SKM-1 treated with dmso at 0.1 percent for 144 hours (cell line): Measurements from ENCODE around the gene LYZL6.
A peak's percentile ranks its signal among the peaks of the same experiment; 100 is the strongest.
"Not testable (repeated sequence)": the region's sequence is repeated elsewhere in the genome, so short reads cannot be mapped to it uniquely, and the experiment has no call there.

Experiments
- DNase-seq: peaks from one replicate; lab custom pipeline; 2025; ENCODE audit not compliant: unreplicated experiment; lab: John Stamatoyannopoulos, UW

The LYZL6 gene

GRCh38 chr17:35948092-35948491 lies 4.6 kb upstream of the LYZL6 start:
- no peak for DNase-seq

GRCh38 chr17:35947156-35947585 lies 3.7 kb upstream of the LYZL6 start:
- DNase-seq: peak; percentile 72

GRCh38 chr17:35944151-35944550 lies 638 bp upstream of the LYZL6 start:
- no peak for DNase-seq

- no peak for DNase-seq
Observed at GRCh38 chr17:35942588-35943186, 826 bp downstream of the LYZL6 start.

- not testable (repeated sequence) for DNase-seq
Observed at GRCh38 chr17:35938492-35938891, 5.0 kb downstream of the LYZL6 start.

GRCh38 chr17:35936063-35936462 lies 7.5 kb downstream of the LYZL6 start:
- no peak for DNase-seq

GRCh38 chr17:35934760-35935159 lies 8.8 kb downstream of the LYZL6 start:
- DNase-seq: no peak

GRCh38 chr17:35932586-35932985 lies 10.9 kb downstream of the LYZL6 start:
- DNase-seq: no peak

GRCh38 chr17:35931794-35932425 lies 11.6 kb downstream of the LYZL6 start:
- DNase-seq: no peak

GRCh38 chr17:35930211-35931065 lies 13.1 kb downstream of the LYZL6 start, which contains the start of gene RDM1:
Gene RDM1, minus strand, starts transcription at chr17:35930773. Its CDS starts 46 bp downstream, at chr17:35930727.
- peak; percentile 65 for DNase-seq

- no peak for DNase-seq
Observed at GRCh38 chr17:35927714-35928113, 15.8 kb downstream of the LYZL6 start.

- no peak for DNase-seq
Observed at GRCh38 chr17:35923609-35924114, 19.9 kb downstream of the LYZL6 start.

- no peak for DNase-seq
Observed at GRCh38 chr17:35920229-35920628, 23.3 kb downstream of the LYZL6 start.

- DNase-seq: no peak
Observed at GRCh38 chr17:35918665-35919064, 24.8 kb downstream of the LYZL6 start.

- no peak for DNase-seq
Observed at GRCh38 chr17:35917519-35918213, 25.8 kb downstream of the LYZL6 start.

- no peak for DNase-seq
Observed at GRCh38 chr17:35915153-35915964, 28.2 kb downstream of the LYZL6 start.

GRCh38 chr17:35914354-35914753 lies 29.2 kb downstream of the LYZL6 start:
- DNase-seq: no peak

- DNase-seq: no peak
Observed at GRCh38 chr17:35913609-35914008, 29.9 kb downstream of the LYZL6 start.

- no peak for DNase-seq
Observed at GRCh38 chr17:35912942-35913341, 30.6 kb downstream of the LYZL6 start.

- DNase-seq: no peak
Observed at GRCh38 chr17:35912339-35912912, 31.1 kb downstream of the LYZL6 start.
